Gastroesophageal sphincter (tissue), 4 donors: ENCODE measurements around the gene DUOXA1. TPM values are rescaled to one million over a fixed set of nuclear protein-coding genes. Genes with fewer than 3 reads are reported as not detected.

Experiments
- ATAC-seq: fragments of 150-250 bp; one replicate; pipeline ENCODE4 v1.9.1; 2016; ENCODE audit warnings: mild to moderate bottlenecking, moderate library complexity
- H3K27ac ChIP-seq, 4 donors: fragments of 200-600 bp; sonication (generic) in 3 of 4; 1 replicate in 3 of 4; 2 replicates in 1 of 4; pipeline ENCODE4 v1.5.1; 2016 to 2019
- H3K27me3 ChIP-seq: fragments of 200-600 bp; sonication (generic); one replicate; pipeline ENCODE4 v1.5.1; 2019
- H3K36me3 ChIP-seq, 2 donors: fragments of 200-600 bp; sonication (generic); one replicate each; pipeline ENCODE4 v1.5.1; 2019; ENCODE audit warnings: control low read depth in 1 of 2
- H3K4me1 ChIP-seq, 3 donors: fragments of 200-600 bp; sonication (generic); 1 replicate in 2 of 3; 2 replicates in 1 of 3; pipeline ENCODE4 v1.5.1; 2016 to 2019; ENCODE audit warnings: control low read depth in 2 of 3
- H3K4me3 ChIP-seq, 2 donors: fragments of 200-600 bp; sonication (generic); one replicate each; pipeline ENCODE4 v1.5.1; 2019; ENCODE audit warnings: mild to moderate bottlenecking in 1 of 2, moderate library complexity in 1 of 2
- H3K9me3 ChIP-seq, 3 donors: fragments of 200-600 bp; sonication (generic); one replicate each; pipeline ENCODE4 v1.5.1; 2017 to 2019; ENCODE audit warnings: control low read depth in 2 of 3
- CTCF ChIP-seq, 4 experiments: fragments of 200-600 bp in 2 of 4; fragments of 450-650 bp in 2 of 4; sonication (generic) in 1 of 4; IDR thresholded peaks; one replicate each; pipeline ENCODE4 v1.5.1; 2017 to 2019; ENCODE audit warnings: antibody characterized with exemption in 4 of 4, mild to moderate bottlenecking in 2 of 4, moderate library complexity in 2 of 4
- EP300 ChIP-seq: sonication (generic); formaldehyde crosslinking; IDR thresholded peaks from one replicate; pipeline ENCODE4 v1.6.1; 2017; ENCODE audit warnings: antibody characterized with exemption, mild to moderate bottlenecking
- POLR2A ChIP-seq, 2 donors: fragments of 450-650 bp; IDR thresholded peaks; one replicate each; pipeline ENCODE4 v1.6.1; 2017; ENCODE audit warnings: antibody characterized with exemption in 2 of 2, mild to moderate bottlenecking in 2 of 2, moderate library complexity in 1 of 2
- POLR2AphosphoS5 ChIP-seq: sonication (generic); formaldehyde crosslinking; IDR thresholded peaks from one replicate; pipeline ENCODE4 v1.6.1; 2017; ENCODE audit warnings: antibody characterized with exemption
- WGBS, 2 donors: methylation state at CpG; one replicate each; pipeline ENCODE4 v1.1.5; 2018; ENCODE audit warnings: low coverage in 1 of 2; 5-methylcytosine and 5-hydroxymethylcytosine counted together
- total RNA-seq, 4 donors: library from RNA; depleted of rRNA; stranded (reverse); fragments of >200 nt; gene quantifications; one replicate each; pipeline ENCODE4 v1.1.0, GENCODE V29; 2016

DUOXA1 gene
- total RNA-seq, 4 donors from 2014 or later: 0.67 to 1.7 (median 1.7) TPM; not detected in 1

- 76 to 100% methylated on average over 2 to 6 of the region's 12 CpGs for WGBS, 2 donors
- H3K4me3 ChIP-seq: no peak overlapping the region
- no peaks in the 10 kb centered on the region for H3K9me3 ChIP-seq
- ATAC-seq: no peak
- H3K4me1 ChIP-seq: no peaks in the 10 kb centered on the region
- TF ChIP-seq POLR2AphosphoS5: no peak
- TF ChIP-seq EP300: no peak
- H3K27ac ChIP-seq: no peak overlapping the region
- H3K36me3 ChIP-seq: peaks cover 0 to 21% of the 10 kb centered on the region in 2 donors
- H3K27me3 ChIP-seq: peaks cover 10% of the 10 kb centered on the region
Observed at GRCh38 chr15:45148076-45149059, 18.7 kb upstream of the DUOXA1 start.

DNA sequence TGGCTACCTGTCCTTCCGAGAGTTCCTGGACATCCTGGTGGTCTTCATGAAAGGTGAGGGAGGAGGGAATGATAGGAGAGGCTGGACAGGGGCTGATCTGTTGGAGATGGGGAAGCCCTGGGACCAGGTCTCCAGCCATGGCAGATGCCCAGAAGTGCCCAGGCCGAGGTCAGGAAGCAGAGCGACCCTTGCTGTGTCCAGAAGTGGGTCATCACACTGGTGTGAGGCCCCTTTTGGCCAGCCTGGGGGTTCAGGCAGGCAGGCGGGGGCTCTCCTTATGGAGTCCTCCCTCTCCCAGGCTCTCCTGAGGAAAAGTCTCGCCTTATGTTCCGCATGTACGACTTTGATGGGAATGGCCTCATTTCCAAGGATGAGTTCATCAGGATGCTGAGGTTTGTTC, 17.9 kb upstream of the DUOXA1 start:
- Histone ChIP-seq H3K36me3 (peaks cover 0 to 20% of the 10 kb centered on the region in 2 donors), H3K27me3 (peaks cover 14% of the 10 kb centered on the region), H3K27ac (no peak overlapping the region), H3K4me1 (no peaks in the 10 kb centered on the region), H3K9me3 (no peaks in the 10 kb centered on the region), H3K4me3 (no peak overlapping the region)
- TF ChIP-seq POLR2A (IDR thresholded peaks at IDR 0.05) (no peak), EP300 (no peak)
- ATAC-seq: no peak
- 88% methylated on average over 3 of the region's 7 CpGs; no CpG with 5 or more reads in 1 of the 2 donors for WGBS, 2 donors

GRCh38 chr15:45146405-45146804, 16.7 kb upstream of the DUOXA1 start:
- H3K27me3 ChIP-seq: peaks cover 22% of the 10 kb centered on the region
- ATAC-seq: no peak
- TF ChIP-seq POLR2AphosphoS5: no peak
- TF ChIP-seq POLR2A (IDR thresholded peaks at IDR 0.05): no peak
- no peak for TF ChIP-seq EP300
- TF ChIP-seq CTCF (IDR thresholded peaks at IDR 0.05): no peak
- H3K4me1 ChIP-seq: no peaks in the 10 kb centered on the region
- H3K4me3 ChIP-seq: no peak overlapping the region
- peaks cover 0 to 8% of the 10 kb centered on the region in 2 donors for H3K36me3 ChIP-seq
- H3K27ac ChIP-seq: no peak overlapping the region
- no peaks in the 10 kb centered on the region for H3K9me3 ChIP-seq
- WGBS, 2 donors: 91 to 100% methylated on average over 3 to 4 of the region's 4 CpGs

DNA sequence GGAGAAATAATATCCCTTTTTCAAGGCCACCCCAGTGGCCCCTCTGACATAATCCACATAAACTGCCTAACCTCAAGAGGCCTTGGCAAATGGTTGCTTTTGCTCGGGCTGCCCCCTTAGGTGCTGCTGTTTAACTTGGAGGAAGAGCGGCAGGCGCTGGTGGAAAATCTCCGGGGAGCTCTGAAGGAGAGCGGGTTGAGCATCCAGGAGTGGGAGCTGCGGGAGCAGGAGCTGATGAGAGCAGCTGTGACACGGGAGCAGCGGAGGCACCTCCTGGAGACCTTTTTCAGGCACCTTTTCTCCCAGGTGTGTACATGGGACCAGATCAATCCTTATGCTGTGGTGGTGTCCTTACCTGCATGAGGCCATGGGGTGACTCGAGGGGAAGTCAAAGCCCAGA, 15.1 kb upstream of the DUOXA1 start:
- H3K9me3 ChIP-seq: no peaks in the 10 kb centered on the region
- no peaks in the 10 kb centered on the region for H3K36me3 ChIP-seq
- H3K27ac ChIP-seq: no peak overlapping the region
- peaks cover 30% of the 10 kb centered on the region for H3K27me3 ChIP-seq
- H3K4me1 ChIP-seq: no peaks in the 10 kb centered on the region
- no peak for ATAC-seq
- TF ChIP-seq POLR2AphosphoS5: no peak
- TF ChIP-seq POLR2A (IDR thresholded peaks at IDR 0.05): no peak
- TF ChIP-seq CTCF (IDR thresholded peaks at IDR 0.05): no peak
- TF ChIP-seq EP300: no peak
- 44 to 80% methylated on average over 1 of the region's 9 CpGs for WGBS, 2 donors
- H3K4me3 ChIP-seq: no peak overlapping the region

- ATAC-seq: no peak
- TF ChIP-seq POLR2A (IDR thresholded peaks at IDR 0.05) (no peak), CTCF (IDR thresholded peaks at IDR 0.05) (no peak), POLR2AphosphoS5 (no peak), EP300 (no peak)
- Histone ChIP-seq H3K27ac (no peak overlapping the region), H3K36me3 (no peaks in the 10 kb centered on the region), H3K27me3 (peaks cover 30% of the 10 kb centered on the region), H3K4me1 (no peaks in the 10 kb centered on the region), H3K4me3 (no peak overlapping the region), H3K9me3 (no peaks in the 10 kb centered on the region)
- 83% methylated on average over 6 of the region's 11 CpGs; no CpG with 5 or more reads in 1 of the 2 donors for WGBS, 2 donors
Observed at GRCh38 chr15:45143946-45144345, 14.3 kb upstream of the DUOXA1 start.

- no peaks in the 10 kb centered on the region for H3K9me3 ChIP-seq
- no peak for ATAC-seq
- no peak for TF ChIP-seq EP300
- no peak for TF ChIP-seq POLR2A (IDR thresholded peaks at IDR 0.05)
- no peak for TF ChIP-seq CTCF (IDR thresholded peaks at IDR 0.05)
- TF ChIP-seq POLR2AphosphoS5: no peak
- no peak overlapping the region for H3K4me3 ChIP-seq
- H3K27ac ChIP-seq: no peak overlapping the region
- peaks cover 39% of the 10 kb centered on the region for H3K27me3 ChIP-seq
- WGBS, 2 donors: no CpG with 5 or more reads among the region's 7 CpGs
- H3K4me1 ChIP-seq: no peaks in the 10 kb centered on the region
- H3K36me3 ChIP-seq: no peaks in the 10 kb centered on the region
Observed at GRCh38 chr15:45143056-45143455, 13.4 kb upstream of the DUOXA1 start.
